Measurements from ENCODE around the gene TMPRSS2.

DNA sequence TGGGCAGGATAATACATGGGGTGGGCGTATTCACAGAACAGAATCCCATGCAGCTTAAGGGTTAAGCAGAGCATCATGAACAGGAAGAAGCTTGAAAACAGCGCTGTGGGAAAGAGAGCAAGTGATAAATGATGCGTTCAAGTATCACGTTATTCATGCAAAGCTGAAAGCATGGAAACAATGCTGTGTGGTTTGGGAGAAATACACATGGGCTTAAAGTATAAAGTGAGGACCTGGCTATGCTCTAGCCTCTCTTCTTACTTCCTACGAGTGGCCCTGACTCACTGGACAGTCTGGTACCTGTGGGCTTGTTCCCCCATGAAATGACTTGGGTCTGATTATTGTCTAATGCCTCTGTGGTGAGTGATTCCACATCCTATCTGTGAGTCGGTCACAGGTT is 25.7 kb downstream of the TMPRSS2 start:
- no peak for TF ChIP-seq POLR2AphosphoS5 (IDR thresholded peaks at IDR 0.05; ENCODE audit: borderline replicate concordance, low read depth, low read length)
- no peak for TF ChIP-seq EZH2 (IDR thresholded peaks at IDR 0.05)

Measured in SK-N-MC (cell line).